Cardiac muscle cell (in vitro differentiated cells and primary cell): ENCODE data around the gene HOXB1. TPM values are rescaled to one million over a fixed set of nuclear protein-coding genes. Genes with fewer than 3 reads are reported as not detected.

ENCODE experiments used
- DNase-seq, 2 donors: peaks; one replicate each; pipeline versions ENCODE4 v3.0.0 to v3.0.0-alpha.2; 2010 to 2017; ENCODE audit warnings: low read depth in 1 of 2, low spot score in 1 of 2
- H3K27ac ChIP-seq: fragments of 200-600 bp; sonication (generic); 2 replicates; pipeline ENCODE4 v1.5.1; 2016
- H3K27me3 ChIP-seq: fragments of 200-600 bp; sonication (generic); 2 replicates; pipeline ENCODE4 v1.6.0; 2016; ENCODE audit warnings: control low read depth
- H3K36me3 ChIP-seq: fragments of 200-600 bp; sonication (generic); 2 replicates; pipeline ENCODE4 v1.5.1; 2016; ENCODE audit warnings: control low read depth
- H3K4me1 ChIP-seq: fragments of 200-600 bp; sonication (generic); 2 replicates; pipeline ENCODE4 v1.8.1; 2017; ENCODE audit warnings: low read depth, mild to moderate bottlenecking, mixed run types
- H3K4me3 ChIP-seq: fragments of 200-600 bp; sonication (generic); 2 replicates; pipeline ENCODE4 v1.5.1; 2016; ENCODE audit warnings: mild to moderate bottlenecking
- H3K9me3 ChIP-seq: fragments of 200-600 bp; sonication (generic); 2 replicates; pipeline ENCODE4 v1.5.1; 2017; ENCODE audit warnings: low read depth, mild to moderate bottlenecking, control low read depth
- CTCF ChIP-seq: IDR thresholded peaks from 2 replicates; pipeline ENCODE4 v1.5.1; 2012; ENCODE audit warnings: low read depth, mild to moderate bottlenecking, low read length
- polyA plus RNA-seq: library from polyadenylated mRNA; unstranded; fragments of >200 nt; fragmentation: Nextera tagmentation; extraction: Ambion mirVana; gene quantifications from 2 replicates; pipeline ENCODE4 v1.2.1, GENCODE V29; 2016
- total RNA-seq: library from RNA; depleted of rRNA; stranded (reverse); fragments of >200 nt; gene quantifications from 2 replicates; pipeline ENCODE4 v1.2.3, GENCODE V29; 2016

HOXB1 gene
- total and polyA plus RNA-seq, 2 experiments from 2014 or later = 6.6 to 9.1 TPM

DNA sequence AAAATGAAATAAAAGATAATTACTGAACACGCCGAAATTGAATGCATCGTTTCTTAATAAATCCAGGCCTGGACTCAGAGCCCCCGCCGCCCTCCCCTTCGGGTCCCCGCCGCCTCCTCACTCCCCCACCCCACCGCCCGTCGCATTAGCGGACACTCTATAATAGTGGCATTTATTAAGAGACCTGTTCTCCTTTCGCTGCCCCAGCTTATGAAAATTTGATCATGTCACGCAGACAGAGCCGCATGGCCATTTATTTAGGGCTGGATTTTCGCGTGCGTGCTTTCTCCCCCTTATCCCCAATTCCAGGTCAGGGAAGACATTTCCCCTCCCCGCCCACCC, 20.4 kb upstream of the HOXB1 start:
- peaks cover 69% of the 10 kb centered on the region for H3K4me1 ChIP-seq
- TF ChIP-seq CTCF = no peak
- H3K27ac ChIP-seq = peak overlapping the region; percentile 65
- no peaks in the 10 kb centered on the region for H3K9me3 ChIP-seq
- peak overlapping the region; percentile 11 for H3K4me3 ChIP-seq
- no peaks in the 10 kb centered on the region for H3K36me3 ChIP-seq
- peaks cover 46% of the 10 kb centered on the region for H3K27me3 ChIP-seq
- DNase-seq = no peak

DNA sequence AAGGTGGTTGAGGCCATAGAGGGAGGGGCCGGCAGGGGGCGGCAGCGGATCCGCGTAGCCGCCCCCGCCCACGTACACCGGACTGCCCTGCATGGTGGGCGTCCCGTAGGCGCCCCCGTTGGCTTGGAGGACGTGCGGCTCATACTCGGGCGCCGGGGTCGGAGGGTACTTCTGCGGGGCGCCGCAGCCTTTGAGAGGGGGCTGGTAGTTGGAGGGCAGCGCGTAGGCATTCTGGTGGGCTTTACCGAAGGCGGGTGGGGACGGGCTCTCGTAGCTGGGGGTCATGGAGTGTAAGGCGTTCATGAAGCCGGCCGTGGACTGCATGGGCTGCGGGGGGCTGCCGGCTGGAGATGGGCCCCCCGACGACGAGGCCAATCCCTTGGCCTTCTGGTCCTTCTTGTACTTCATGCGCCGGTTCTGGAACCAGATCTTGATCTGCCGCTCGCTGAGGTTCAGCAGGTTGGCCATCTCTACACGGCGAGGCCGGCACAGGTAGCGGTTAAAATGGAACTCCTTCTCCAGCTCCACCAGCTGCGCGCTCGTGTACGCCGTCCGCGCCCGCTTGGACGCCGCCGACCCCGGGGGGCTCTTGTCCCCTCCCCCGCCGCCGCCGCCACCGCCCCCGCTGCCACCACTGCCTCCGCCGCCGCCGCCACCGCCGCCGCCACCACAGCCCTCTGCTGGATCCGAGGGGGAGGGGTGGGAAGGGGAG, 19.8 kb upstream of the HOXB1 start:
- Histone ChIP-seq H3K27ac (peak overlapping the region; percentile 24), H3K27me3 (peaks cover 46% of the 10 kb centered on the region), H3K4me1 (peaks cover 70% of the 10 kb centered on the region), H3K9me3 (no peaks in the 10 kb centered on the region), H3K36me3 (no peaks in the 10 kb centered on the region), H3K4me3 (peak overlapping the region; percentile 11)
- TF ChIP-seq CTCF = peak; percentile 24
- no peak for DNase-seq

DNA sequence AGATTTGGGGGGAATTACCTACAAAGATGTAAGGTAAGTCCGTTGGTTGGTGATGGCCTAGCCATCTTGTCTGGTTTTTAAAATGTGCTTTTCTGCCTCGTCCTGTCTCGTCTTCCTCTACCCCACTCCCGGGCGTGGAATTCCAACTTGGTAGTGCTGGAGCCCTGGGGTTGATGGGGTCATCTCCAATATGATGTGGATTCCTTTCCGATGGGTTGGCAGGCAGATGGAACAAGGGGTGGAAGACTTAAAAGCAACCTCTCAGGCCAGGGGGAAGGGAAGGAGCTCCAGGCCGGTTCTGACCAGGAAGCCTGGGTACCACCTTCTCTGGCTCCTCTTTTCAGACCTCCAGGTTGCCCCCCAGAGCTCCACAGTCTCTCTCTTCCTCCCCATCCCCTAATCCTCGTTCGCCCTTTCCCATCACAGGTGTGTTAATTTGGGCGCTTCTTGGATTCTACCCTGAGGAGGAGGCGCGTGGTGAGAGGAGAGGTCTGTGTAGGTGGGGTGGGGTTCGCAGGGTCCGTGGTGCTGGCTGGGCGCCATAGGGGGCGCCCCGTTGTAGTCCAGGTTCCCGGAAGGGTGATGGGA, 19.2 kb upstream of the HOXB1 start:
- no peak overlapping the region for H3K27ac ChIP-seq

DNA sequence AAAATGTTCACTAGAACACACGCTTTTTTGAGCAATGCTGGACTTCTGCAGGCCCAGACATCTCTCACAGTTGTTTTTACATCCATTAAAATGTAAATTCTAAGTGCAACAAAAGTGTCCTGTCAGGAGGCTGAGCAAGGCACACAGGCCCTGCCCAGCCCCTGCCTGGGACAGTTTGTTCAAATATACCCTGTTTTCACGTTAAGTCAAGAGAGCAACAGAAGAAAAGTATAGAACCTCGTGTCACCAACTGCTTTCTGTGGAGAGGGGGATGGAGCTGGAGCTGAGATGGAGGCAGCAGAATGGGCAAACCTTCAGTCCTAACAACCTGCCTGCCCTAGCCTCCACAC, 18.4 kb upstream of the HOXB1 start:
- Histone ChIP-seq H3K4me1 (peaks cover 76% of the 10 kb centered on the region), H3K27me3 (peaks cover 36% of the 10 kb centered on the region), H3K27ac (peak overlapping the region; percentile 98), H3K4me3 (peak overlapping the region; percentile 11), H3K9me3 (no peaks in the 10 kb centered on the region), H3K36me3 (no peaks in the 10 kb centered on the region)
- no peak for TF ChIP-seq CTCF
- no peak for DNase-seq

More for the DNA sequence above, 19.2 kb upstream of the HOXB1 start:
- DNase-seq = no peak
- H3K36me3 ChIP-seq = no peaks in the 10 kb centered on the region
- H3K4me3 ChIP-seq = peak overlapping the region; percentile 11
- peaks cover 76% of the 10 kb centered on the region for H3K4me1 ChIP-seq
- no peak for TF ChIP-seq CTCF
- H3K27me3 ChIP-seq = peaks cover 43% of the 10 kb centered on the region
- no peaks in the 10 kb centered on the region for H3K9me3 ChIP-seq

GRCh38 chr17:48548523-48549280, 17.9 kb upstream of the HOXB1 start:
- Histone ChIP-seq H3K36me3 (no peaks in the 10 kb centered on the region), H3K4me1 (peaks cover 71% of the 10 kb centered on the region), H3K9me3 (no peaks in the 10 kb centered on the region), H3K4me3 (peak overlapping the region; percentile 90), H3K27ac (peak overlapping the region; percentile 98), H3K27me3 (peaks cover 32% of the 10 kb centered on the region)
- DNase-seq = no peak
- TF ChIP-seq CTCF = no peak
